HG03039 (cell line): Measurements from ENCODE around the gene SMIM44.

Experiments
- ATAC-seq: cut with Tn5 transposase; IDR thresholded peaks from one replicate; pipeline ENCODE4 v1.9.1; 2021; ENCODE audit warnings: mild to moderate bottlenecking, moderate library complexity; ENCODE audit not compliant: unreplicated experiment

SMIM44 gene

DNA sequence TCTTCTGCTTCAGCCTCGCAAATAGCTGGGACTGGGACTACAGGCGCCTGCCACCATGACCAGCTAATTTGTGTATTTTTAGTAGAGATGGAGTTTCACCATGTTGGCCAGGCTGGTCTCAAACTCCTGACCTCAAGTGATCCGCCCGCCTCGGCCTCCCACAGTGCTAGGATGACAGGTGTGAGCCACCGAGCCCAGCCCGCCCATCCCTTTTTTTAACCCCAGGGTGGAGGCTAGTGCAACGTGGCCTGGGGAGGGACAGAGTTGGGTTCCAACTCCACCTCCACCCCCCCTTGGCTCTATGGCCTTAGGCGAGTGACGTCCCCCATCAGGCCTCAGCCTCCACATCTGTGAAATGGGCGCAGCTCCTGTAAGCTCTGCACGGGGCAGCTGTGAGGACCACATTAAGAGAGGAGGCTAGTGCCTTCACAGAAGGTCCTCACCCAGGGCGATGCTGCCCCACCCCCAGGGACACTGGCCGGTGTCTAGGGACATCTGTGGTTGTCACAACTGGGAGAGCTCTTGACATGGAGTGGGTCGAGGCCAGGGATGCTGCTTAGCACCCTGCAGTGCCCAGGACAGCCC is 40.7 kb downstream of the SMIM44 start:
- no peak for ATAC-seq

DNA sequence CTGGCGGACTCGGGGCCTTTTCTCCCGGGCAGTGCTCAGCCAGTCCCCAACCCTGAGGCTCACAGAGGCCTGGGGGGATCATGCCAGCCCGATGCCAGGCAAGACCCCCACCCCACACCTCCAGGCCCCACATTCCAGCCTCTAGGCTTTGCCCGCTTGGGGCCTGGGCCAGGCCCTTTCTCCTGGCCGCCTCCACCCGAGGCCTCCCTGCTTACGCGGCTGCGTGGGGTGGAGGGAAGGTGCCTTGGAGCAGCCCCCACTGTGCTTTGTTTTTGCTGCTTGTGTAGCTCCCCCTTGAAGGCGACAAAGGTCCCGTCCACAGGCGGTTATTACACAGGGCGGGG is 41.3 kb downstream of the SMIM44 start:
- ATAC-seq: no peak

DNA sequence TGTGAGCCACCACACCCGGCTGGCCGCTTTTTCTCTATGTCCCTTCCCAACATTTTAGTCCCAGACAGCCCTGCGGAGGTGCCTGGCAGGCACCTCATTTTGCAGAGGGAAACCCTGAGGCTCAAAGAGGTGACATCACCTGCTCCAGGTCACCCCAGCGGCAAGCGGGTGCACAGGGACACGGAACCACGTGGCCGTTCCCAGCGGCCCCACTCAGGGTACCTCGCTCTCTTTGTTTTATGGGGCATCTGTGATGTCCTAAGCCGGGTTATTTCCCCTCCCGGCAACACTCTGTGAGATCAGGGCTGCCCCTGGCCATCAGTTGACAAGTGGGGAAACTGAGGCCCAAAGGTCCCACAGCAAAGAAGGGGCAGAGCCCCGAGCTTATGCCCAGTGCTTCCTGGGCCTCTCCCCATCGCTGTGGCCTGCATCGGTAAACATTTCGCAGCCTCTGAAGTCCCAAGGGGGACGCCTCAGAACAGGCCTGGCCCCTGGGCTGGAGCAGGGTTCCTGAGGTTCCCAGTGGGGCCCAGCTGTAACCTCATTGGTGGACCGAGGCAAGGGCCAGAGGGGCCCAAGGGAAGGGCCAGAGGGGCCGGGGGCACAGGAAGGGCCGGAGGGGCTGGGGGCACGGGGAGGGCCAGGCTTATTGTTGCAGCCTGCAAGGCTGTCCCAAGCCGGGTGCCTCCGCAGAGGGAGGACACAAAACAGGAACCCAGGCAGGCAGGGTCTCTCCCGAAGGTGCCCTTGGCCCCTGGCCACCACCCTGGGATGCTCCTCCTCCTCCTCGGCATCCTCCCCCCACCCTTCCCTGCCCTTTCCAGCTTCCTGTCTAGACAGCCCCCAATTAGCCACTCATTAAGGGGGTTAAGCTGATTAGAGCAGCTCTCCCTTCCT is 41.9 kb downstream of the SMIM44 start:
- no peak for ATAC-seq

DNA sequence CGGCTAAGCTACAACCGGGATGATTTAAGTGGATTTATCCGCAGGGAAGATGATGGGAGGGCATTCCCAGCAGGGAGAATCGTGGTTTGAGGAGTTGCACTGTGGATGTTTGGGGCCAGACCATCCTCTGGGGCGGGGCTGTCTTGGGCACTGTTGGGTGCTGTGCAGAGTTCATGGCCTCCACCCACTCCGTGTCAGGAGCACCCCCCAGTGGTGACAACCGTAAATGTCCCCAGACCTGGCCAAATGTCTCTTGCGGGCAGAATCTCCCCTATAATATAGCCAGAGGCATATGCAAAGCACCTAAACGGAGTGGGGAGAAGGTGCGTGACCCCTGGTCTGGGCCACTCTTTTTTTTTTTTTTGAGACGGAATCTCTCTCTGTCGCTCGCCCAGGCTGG is 43.2 kb downstream of the SMIM44 start:
- no peak for ATAC-seq

DNA sequence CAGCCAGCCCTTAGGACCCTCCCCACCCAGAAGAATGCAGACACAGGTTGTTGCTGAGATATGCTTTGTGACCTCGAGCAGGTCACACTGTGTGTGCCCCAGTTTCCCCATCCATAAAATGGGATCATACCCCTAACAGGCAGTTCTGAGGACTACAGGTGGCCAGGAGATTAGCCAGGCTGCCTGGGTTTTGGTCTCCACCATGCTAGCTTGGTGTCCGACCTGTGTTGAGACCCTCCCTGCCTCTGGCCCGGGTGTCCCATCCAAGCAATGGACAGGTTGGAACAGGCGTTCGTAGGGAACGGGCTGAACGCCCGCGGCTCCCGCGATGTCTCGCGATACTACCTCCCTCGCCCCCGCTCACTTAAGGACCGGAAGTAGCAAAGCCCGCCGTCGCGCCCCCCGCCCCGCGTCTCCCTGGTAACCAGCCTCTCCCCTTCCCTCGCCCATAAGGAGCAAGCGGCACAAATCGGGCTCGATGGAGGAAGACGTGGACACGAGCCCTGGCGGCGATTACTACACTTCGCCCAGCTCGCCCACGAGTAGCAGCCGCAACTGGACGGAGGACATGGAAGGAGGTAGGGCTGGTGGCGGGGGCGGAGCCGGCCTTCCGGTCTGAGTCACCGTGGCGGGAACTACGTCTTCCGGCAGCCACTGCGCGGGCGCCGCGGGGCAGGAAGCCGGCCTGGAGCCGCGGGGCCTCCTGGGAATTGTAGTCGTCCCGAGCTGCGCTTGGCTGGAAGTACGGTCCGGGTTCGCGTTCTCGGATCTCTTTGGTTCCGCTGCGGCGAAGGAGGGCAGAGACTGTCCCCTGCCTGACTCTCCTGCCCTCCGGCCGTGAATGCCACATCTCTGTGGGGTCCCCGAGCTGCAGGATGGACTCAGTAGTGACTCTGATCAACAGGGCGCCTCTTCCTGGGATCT is 48.3 kb downstream of the SMIM44 start:
- ATAC-seq: peak; percentile 77

DNA sequence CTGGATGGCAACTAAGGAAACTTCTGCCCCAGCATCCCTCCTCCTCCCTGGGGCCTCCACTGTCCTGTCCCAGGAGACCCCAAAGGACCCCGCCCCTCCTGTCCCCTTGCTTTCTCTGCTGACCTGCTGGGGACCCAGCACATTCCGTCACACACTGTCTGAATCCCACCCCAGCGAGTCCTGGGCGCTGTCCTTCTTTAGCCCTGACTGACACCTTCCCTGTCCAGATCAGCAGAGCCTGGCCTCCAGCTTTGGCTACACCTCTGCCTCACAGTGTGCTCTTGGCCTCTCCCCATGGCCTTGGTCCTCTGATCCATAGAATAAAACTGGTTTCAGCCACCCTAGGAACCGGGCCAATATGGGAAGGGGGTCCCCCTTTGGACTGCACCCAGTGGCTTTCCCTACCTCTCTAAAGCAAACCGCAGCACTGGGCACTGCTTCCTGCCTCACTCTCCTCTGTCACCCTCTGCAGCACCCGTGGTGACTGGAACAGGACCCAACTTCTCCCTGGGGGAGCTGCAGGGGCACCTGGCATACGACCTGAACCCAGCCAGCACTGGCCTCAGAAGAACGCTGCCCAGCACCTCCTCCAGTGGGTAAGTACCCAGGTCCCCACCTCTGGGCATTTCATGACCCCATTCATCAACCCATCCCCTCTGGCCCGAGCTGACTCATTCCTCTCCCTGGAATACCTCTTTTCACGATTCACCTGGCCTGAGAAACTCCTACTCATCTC is 49.3 kb downstream of the SMIM44 start:
- ATAC-seq: no peak

DNA sequence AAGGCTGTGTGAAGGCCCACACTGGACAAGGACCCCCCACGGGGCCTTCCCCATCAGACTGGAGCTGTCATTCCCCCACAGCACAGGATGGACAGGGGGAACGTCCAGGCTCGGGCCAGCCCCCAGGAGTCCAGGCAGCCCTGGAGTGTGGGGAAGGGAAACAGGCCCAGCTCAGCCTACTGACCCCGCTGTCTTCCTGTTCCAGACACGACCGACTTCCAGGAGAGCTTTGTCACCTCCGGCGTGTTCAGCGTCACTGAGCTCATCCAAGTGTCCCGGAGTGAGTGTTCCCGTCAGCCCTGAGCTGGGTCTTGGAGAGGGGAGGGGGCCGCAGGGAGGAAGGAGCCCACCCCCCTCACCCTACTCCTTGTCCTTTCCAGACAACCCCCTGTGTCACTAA is 49.9 kb downstream of the SMIM44 start:
- ATAC-seq: no peak
